KG1 (cell line): ENCODE data around the gene UCHL3.
A peak's percentile ranks its signal among the peaks of the same experiment; 100 is the strongest.

ENCODE experiments used
- DNase-seq: peaks from one replicate; lab custom pipeline; 2025; lab: John Stamatoyannopoulos, UW

Gene UCHL3

GRCh38 chr13:75628801-75629200 lies 79.2 kb downstream of the UCHL3 start:
- DNase-seq, result no peak

GRCh38 chr13:75633285-75633684 lies 83.7 kb downstream of the UCHL3 start:
- no peak for DNase-seq

DNA sequence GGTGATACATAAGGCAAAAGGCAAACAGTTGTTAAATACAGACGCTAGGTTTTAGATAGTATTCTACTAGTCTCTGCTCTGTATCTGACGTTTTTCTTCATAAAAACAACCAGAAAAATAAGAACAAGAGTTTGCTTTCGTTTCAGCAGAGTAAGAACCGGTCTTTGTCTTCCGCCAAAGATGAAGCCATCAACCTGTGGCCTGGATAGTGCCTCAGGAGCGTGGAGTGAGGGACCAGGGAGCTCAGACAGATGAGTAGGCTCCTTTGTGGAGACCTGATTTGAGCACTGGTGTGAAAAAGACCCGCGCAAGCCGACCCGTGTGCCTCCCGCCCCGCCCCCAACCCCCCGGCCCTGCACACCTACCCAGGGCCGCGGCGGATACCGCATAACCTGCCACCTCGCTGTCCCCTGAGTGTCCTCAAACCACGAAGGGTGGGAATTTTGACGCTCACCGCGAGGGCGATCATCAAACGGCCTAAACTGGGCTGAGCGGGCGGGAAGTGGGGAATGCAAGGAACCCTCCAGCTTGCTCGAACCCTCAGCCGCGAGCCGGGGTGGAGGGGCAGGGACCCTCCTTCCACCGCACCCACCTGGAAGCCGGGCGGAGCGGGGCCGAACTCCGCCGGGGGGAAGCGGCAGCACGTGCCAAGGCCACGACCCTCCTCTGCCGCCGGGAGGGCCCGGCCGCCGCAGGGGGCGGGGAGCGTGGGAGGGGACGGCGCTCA lies 85.7 kb downstream of the UCHL3 start:
- no peak for DNase-seq

- DNase-seq, result no peak
These were observed 86.3 kb downstream of the UCHL3 start, which contains the start of gene LMO7 for GRCh38 chr13:75635828-75636435. LMO7 (plus strand) TSS chr13:75636330; CDS start chr13:75636658, 328 bp downstream.

- peak; percentile 41 for DNase-seq
These were observed 87.0 kb downstream of the UCHL3 start for GRCh38 chr13:75636436-75637180.

GRCh38 chr13:75637181-75637750 lies 87.7 kb downstream of the UCHL3 start:
- no peak for DNase-seq

- no peak for DNase-seq
These were observed 89.9 kb downstream of the UCHL3 start for GRCh38 chr13:75639454-75639853.

DNA sequence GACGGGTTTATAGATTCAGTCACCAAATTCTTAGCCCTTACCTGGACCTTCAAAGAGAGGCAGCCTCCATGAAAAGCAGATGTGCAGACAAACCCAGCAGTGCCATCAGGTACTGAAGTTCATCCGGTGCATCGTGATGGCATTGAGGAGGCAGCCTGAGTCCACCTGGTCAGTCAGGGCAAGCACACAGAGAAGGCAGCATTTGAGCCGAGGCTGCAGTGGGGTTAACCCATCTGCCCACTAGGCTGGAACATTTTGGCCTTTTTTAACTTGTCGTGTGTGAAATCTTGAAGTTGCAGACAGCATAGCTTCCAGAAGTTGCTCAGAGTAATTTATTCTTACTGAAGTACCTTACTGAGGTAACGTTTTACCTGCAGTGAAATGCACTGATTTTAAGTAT lies 91.4 kb downstream of the UCHL3 start:
- no peak for DNase-seq

- DNase-seq, result no peak
These were observed 93.6 kb downstream of the UCHL3 start for GRCh38 chr13:75643182-75643581.

- DNase-seq, result no peak
These were observed 94.1 kb downstream of the UCHL3 start for GRCh38 chr13:75643693-75644092.

- DNase-seq, result no peak
These were observed 95.5 kb downstream of the UCHL3 start for GRCh38 chr13:75645141-75645540.

GRCh38 chr13:75647126-75647784 lies 97.7 kb downstream of the UCHL3 start:
- no peak for DNase-seq

DNA sequence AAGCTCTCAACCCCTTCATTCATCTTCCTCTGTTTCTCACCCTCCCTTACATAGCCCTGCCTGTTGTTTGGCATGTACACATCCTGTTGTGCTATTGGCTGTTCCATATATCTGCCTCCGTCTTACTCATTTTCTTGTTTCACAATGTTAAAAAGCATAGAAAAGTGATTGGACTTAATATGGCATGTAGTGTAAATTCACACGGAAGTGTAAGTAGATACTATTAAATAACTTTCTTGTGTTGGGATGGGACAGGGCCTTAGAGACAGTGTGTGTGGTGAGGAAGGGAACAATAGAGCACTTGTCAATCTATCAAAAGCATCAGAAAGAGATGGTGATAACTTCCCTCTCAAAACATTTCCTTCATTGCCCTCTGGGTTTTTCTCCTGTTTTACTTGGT lies 98.9 kb downstream of the UCHL3 start:
- no peak for DNase-seq

DNA sequence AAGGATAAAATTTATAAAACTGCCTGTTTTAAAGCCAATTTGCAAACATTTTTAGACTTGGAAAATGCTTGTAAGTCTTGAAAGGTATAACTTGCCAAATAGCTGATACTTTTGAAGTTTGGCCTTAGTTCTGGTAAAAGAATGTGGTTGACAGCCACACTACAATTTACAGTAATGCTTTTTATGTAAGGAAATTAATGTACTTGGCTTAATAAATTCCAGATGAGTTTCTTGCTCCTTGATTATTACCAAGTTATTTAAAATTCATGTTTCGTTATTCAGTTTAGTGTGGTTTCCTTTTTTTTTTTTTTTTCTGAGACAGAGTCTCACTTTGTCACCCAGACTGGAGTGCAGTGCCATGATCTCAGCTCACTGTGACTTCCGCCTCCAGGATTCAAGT lies 101.4 kb downstream of the UCHL3 start:
- DNase-seq, result no peak

GRCh38 chr13:75652726-75653125 lies 103.1 kb downstream of the UCHL3 start:
- DNase-seq, result no peak
